Esophagus squamous epithelium (tissue), 5 donors: ENCODE measurements around the gene COX18. TPM values are rescaled to one million over a fixed set of nuclear protein-coding genes. Genes with fewer than 3 reads are reported as not detected.

Source experiments
- DNase-seq: peaks from one replicate; lab custom pipeline; 2025; lab: John Stamatoyannopoulos, UW
- H3K27ac ChIP-seq, 4 donors: fragments of 200-600 bp; sonication (generic); one replicate each; pipeline ENCODE4 v1.5.1; 2016 to 2019; ENCODE audit warnings: mild to moderate bottlenecking in 1 of 4
- H3K27me3 ChIP-seq, 4 donors: fragments of 200-600 bp; sonication (generic); 1 replicate in 3 of 4; 2 replicates in 1 of 4; pipeline versions ENCODE4 v1.5.1 to v1.6.0; 2017 to 2021; ENCODE audit warnings: antibody characterized with exemption in 1 of 4
- H3K36me3 ChIP-seq, 3 donors: fragments of 200-600 bp; sonication (generic); one replicate each; pipeline ENCODE4 v1.5.1; 2016 to 2019
- H3K4me1 ChIP-seq, 3 donors: fragments of 200-600 bp; sonication (generic); one replicate each; pipeline ENCODE4 v1.5.1; 2017 to 2019
- H3K4me3 ChIP-seq, 4 donors: fragments of 200-600 bp; sonication (generic); 1 replicate in 3 of 4; 2 replicates in 1 of 4; pipeline ENCODE4 v1.5.1; 2016 to 2019; ENCODE audit warnings: mild to moderate bottlenecking in 2 of 4, moderate library complexity in 1 of 4
- H3K9me3 ChIP-seq, 3 donors: fragments of 200-600 bp; sonication (generic); one replicate each; pipeline ENCODE4 v1.5.1; 2016 to 2019
- POLR2A ChIP-seq, 4 donors: fragments of 450-650 bp; IDR thresholded peaks; one replicate each; pipeline ENCODE4 v1.6.1; 2017; ENCODE audit warnings: antibody characterized with exemption in 4 of 4, mild to moderate bottlenecking in 4 of 4, moderate library complexity in 3 of 4
- WGBS, 2 donors: methylation state at CpG; one replicate each; pipeline ENCODE4 v1.1.5; 2018; 5-methylcytosine and 5-hydroxymethylcytosine counted together
- intact Hi-C: fragments of 100-400 bp; cut with DNase I; formaldehyde crosslinking; loops from one replicate; pipeline ENCODE4 v1.15.0; 2022
- total RNA-seq, 4 donors: library from RNA; depleted of rRNA; stranded (reverse); fragments of >200 nt; gene quantifications; one replicate each; pipeline ENCODE4 v1.1.0, GENCODE V29; 2016
- TF ChIP-seq, protein P1 (sequence below), 6 experiments: fragments of 450-650 bp in 4 of 6; fragments of 200-600 bp in 2 of 6; sonication (generic) in 2 of 6; IDR thresholded peaks; one replicate each; pipeline ENCODE4 v1.5.1; 2016 to 2019; ENCODE audit warnings: antibody characterized with exemption in 6 of 6, mild to moderate bottlenecking in 4 of 6, moderate library complexity in 4 of 6
- donor health status: DM: yes; HTN: yes; CAD: no.

Gene COX18
- total RNA-seq, 4 donors from 2014 or later: 14.1 to 24.9 (median 17.6) TPM

DNA sequence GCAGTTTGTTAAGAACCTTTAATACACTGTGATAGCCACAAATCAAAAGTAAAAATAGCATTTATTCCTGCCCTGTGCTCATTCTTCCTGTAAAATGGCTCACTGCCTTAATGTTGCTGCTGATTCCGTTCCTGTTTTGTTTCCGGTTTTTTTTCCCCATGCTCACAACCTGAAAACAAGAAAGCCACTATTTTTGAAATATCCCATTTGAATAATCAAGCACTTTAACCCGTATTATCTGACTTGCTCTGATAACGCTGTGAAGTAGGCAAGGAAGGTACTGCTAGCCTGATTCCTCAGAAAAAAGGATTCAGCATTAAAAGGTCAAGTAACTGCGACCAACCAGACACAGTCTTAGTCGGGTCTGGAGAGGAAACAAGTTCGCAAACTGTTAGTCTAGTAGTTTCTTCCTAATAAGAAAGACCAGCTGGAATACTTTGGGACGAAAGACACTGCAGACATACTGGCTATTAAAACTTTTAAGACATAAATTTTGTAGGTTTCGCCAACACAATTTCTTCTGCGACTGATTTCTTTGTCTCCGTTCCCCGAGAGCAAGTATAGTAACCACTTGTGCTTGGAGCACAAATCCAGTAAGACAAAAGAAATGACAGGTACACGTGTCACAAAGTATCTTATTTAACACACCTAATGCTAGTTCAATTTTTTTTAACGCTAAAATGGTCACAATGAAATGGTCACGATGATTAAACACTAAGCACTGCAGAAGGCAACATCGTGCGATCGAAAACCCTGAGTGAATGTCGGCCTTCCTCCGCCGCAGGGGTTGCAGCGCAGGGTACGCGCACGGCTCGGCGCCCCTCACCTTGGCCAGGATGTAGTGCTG lies 802 bp downstream of the COX18 start:
- no peaks in the 10 kb centered on the region for H3K9me3 ChIP-seq
- peaks cover 0 to 31% (median 5%) of the 10 kb centered on the region in 3 donors for H3K4me1 ChIP-seq
- DNase-seq: no peak
- peaks cover 0 to 30% (median 0%) of the 10 kb centered on the region in 3 donors for H3K36me3 ChIP-seq
- 0 to 1% methylated on average over 20 to 27 of the region's 27 CpGs for WGBS, 2 donors
- no peak for TF ChIP-seq POLR2A (IDR thresholded peaks at IDR 0.05)
- TF ChIP-seq, protein P1, sequence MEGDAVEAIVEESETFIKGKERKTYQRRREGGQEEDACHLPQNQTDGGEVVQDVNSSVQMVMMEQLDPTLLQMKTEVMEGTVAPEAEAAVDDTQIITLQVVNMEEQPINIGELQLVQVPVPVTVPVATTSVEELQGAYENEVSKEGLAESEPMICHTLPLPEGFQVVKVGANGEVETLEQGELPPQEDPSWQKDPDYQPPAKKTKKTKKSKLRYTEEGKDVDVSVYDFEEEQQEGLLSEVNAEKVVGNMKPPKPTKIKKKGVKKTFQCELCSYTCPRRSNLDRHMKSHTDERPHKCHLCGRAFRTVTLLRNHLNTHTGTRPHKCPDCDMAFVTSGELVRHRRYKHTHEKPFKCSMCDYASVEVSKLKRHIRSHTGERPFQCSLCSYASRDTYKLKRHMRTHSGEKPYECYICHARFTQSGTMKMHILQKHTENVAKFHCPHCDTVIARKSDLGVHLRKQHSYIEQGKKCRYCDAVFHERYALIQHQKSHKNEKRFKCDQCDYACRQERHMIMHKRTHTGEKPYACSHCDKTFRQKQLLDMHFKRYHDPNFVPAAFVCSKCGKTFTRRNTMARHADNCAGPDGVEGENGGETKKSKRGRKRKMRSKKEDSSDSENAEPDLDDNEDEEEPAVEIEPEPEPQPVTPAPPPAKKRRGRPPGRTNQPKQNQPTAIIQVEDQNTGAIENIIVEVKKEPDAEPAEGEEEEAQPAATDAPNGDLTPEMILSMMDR (IDR thresholded peaks at IDR 0.05): no peak
- intact Hi-C loops: no loop called here
- H3K27ac ChIP-seq: peak overlapping the region; percentile 92 to 98 (median 96)
- H3K27me3 ChIP-seq: no peaks in the 10 kb centered on the region
- peak overlapping the region; percentile 57 to 98 (median 78) for H3K4me3 ChIP-seq

DNA sequence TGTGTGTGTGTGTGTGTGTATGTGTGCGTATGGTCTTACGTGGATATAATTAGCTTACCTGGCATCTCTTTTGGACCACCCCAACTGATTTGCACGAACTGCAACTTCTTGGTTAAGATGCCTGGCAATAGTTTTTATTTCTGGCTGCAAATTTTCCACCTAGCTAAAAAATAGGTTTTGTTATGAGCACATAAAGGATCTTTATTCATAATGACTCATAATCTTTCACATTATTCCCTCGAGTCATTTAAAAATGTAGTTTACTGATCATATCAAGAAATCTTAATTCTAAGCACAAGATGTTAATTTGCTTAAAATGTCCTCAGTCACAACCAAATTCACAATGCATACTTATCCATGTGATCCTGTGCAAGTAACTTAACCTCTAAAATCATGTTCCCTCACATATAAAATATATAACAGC lies 1.5 kb downstream of the COX18 start:
- intact Hi-C loops: no loop called here

GRCh38 chr4:73066928-73067327 lies 2.6 kb downstream of the COX18 start:
- H3K27me3 ChIP-seq: no peaks in the 10 kb centered on the region
- TF ChIP-seq, protein P1 (IDR thresholded peaks at IDR 0.05): no peak
- TF ChIP-seq POLR2A (IDR thresholded peaks at IDR 0.05): no peak
- peaks cover 0 to 31% (median 5%) of the 10 kb centered on the region in 3 donors for H3K4me1 ChIP-seq
- intact Hi-C loops: no loop called here
- 90% methylated on average over 2 of the region's 2 CpGs for WGBS, 2 donors
- no peaks in the 10 kb centered on the region for H3K9me3 ChIP-seq
- no peak overlapping the region for H3K4me3 ChIP-seq
- H3K36me3 ChIP-seq: peaks cover 0 to 31% (median 0%) of the 10 kb centered on the region in 3 donors
- no peak for DNase-seq
- H3K27ac ChIP-seq: no peak overlapping the region

More for the DNA sequence above, 1.5 kb downstream of the COX18 start:
- Histone ChIP-seq H3K9me3 (no peaks in the 10 kb centered on the region), H3K27me3 (no peaks in the 10 kb centered on the region), H3K4me1 (peaks cover 0 to 31% (median 5%) of the 10 kb centered on the region in 3 donors), H3K4me3 (peak overlapping the region; percentile 57 to 98 (median 78)), H3K36me3 (peaks cover 0 to 30% (median 0%) of the 10 kb centered on the region in 3 donors), H3K27ac (peak overlapping the region; percentile 92 to 98 (median 96))
- TF ChIP-seq, protein P1 (IDR thresholded peaks at IDR 0.05): no peak
- TF ChIP-seq POLR2A (IDR thresholded peaks at IDR 0.05): no peak
- DNase-seq: no peak
- WGBS, 2 donors: 23 to 25% methylated on average over 4 of the region's 4 CpGs

DNA sequence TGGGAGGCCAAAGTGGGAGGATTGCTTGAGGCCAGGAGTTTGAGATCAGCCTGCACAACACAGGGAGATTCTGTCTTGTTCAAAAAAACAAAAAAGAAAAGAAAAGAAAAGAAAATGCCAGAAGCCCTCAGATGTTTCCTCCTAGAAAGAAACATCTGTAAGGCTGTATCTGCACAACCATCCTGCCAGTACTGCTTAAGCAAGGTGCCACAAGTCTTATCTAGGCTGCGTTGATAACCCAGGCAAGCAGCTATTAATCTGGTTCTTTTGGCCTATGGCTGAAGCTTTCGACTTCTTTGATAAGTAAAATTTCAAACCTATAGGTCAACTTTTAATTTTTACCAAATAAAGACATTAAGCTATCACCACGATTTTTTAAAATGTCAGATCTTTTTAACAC lies 3.1 kb downstream of the COX18 start:
- no peaks in the 10 kb centered on the region for H3K27me3 ChIP-seq
- no peak overlapping the region for H3K27ac ChIP-seq
- no peak for DNase-seq
- TF ChIP-seq, protein P1 (IDR thresholded peaks at IDR 0.05): no peak
- TF ChIP-seq POLR2A (IDR thresholded peaks at IDR 0.05): no peak
- WGBS, 2 donors: 88 to 96% methylated on average over 3 of the region's 3 CpGs
- H3K4me1 ChIP-seq: peaks cover 0 to 31% (median 5%) of the 10 kb centered on the region in 3 donors
- intact Hi-C loops: no loop called here
- H3K4me3 ChIP-seq: no peak overlapping the region
- peaks cover 0 to 35% (median 0%) of the 10 kb centered on the region in 3 donors for H3K36me3 ChIP-seq
- no peaks in the 10 kb centered on the region for H3K9me3 ChIP-seq

GRCh38 chr4:73064536-73064935 lies 5.0 kb downstream of the COX18 start:
- intact Hi-C loops: no loop called here
- no peak for DNase-seq
- peaks cover 0 to 24% (median 0%) of the 10 kb centered on the region in 3 donors for H3K4me1 ChIP-seq
- no peak overlapping the region for H3K4me3 ChIP-seq
- no peak overlapping the region for H3K27ac ChIP-seq
- no peaks in the 10 kb centered on the region for H3K27me3 ChIP-seq
- 71 to 80% methylated on average over 4 of the region's 4 CpGs for WGBS, 2 donors
- TF ChIP-seq, protein P1 (IDR thresholded peaks at IDR 0.05): no peak
- TF ChIP-seq POLR2A (IDR thresholded peaks at IDR 0.05): no peak
- H3K36me3 ChIP-seq: peaks cover 0 to 54% (median 3%) of the 10 kb centered on the region in 3 donors
- H3K9me3 ChIP-seq: no peaks in the 10 kb centered on the region
